GM21360 (cell line): ENCODE measurements around the gene DGCR2.
A peak's percentile ranks its signal among the peaks of the same experiment; 100 is the strongest.

ENCODE experiments used
- ATAC-seq: cut with Tn5 transposase; IDR thresholded peaks from one replicate; pipeline ENCODE4 v1.9.1; 2021; ENCODE audit warnings: mild to moderate bottlenecking, moderate library complexity; ENCODE audit not compliant: unreplicated experiment

Gene DGCR2

GRCh38 chr22:19109198-19110063 is 12.8 kb downstream of the DGCR2 start:
- peak; percentile 65 for ATAC-seq

DNA sequence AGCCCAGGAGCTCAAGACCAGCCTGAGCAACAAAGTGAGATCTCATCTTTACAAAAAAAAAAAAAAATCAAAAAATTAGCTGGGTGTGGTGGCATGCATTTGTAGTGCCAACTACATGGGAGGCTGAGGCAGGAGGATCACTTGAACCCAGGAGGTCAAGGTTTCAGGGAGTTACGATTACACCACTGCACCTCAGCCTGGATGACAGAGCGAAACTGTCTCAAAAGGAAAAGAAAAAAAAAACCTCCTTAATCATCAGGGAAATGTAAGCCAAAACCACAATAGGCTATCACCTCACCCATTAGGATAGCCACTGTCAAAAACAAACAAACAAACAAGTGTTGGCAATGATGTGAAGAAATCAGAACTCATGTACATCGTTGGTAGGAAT is 13.4 kb downstream of the DGCR2 start:
- ATAC-seq = no peak

DNA sequence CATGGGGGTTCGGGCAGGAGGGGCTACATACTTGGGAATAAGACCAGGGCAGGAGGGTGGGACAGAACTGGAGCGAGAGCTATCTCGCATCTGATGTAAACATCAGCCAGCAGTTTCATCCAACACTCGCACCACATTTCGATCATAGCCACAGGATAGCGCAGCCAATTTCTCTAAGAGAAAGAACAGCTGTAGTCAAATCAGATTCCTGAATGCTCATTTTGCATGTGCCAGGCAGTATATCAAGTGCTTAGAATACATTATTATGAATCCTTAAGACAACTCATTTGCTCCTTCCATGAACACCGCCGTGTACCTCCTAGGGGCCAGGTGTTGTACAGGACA is 14.5 kb downstream of the DGCR2 start:
- no peak for ATAC-seq

GRCh38 chr22:19106886-19107729 is 15.1 kb downstream of the DGCR2 start:
- ATAC-seq = no peak

- no peak for ATAC-seq
Observed at GRCh38 chr22:19105867-19106802, 16.1 kb downstream of the DGCR2 start.

- no peak for ATAC-seq
Observed at GRCh38 chr22:19105456-19105855, 16.8 kb downstream of the DGCR2 start.

GRCh38 chr22:19103880-19104821 is 18.1 kb downstream of the DGCR2 start:
- no peak for ATAC-seq

GRCh38 chr22:19098157-19098556 is 24.1 kb downstream of the DGCR2 start:
- ATAC-seq = no peak

DNA sequence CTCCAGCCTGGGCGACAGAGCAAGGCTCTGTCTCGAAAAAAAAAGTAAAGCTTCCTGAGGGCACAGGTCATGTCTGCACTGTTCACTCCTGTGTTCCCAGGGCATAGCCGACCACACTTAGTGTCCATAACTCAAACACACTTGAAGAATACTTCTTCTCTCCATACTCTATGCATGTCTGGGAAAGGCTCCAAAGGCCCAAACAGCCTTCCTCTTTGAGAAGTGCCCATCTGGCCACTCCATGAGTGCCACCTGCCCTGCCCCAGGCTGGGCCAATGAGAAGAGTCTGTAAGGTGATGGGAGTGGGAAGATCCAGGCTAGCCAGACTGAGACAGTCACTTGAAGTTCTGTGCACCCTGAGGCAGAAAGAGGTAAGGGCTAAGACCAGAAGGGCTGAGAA is 24.7 kb downstream of the DGCR2 start:
- no peak for ATAC-seq

DNA sequence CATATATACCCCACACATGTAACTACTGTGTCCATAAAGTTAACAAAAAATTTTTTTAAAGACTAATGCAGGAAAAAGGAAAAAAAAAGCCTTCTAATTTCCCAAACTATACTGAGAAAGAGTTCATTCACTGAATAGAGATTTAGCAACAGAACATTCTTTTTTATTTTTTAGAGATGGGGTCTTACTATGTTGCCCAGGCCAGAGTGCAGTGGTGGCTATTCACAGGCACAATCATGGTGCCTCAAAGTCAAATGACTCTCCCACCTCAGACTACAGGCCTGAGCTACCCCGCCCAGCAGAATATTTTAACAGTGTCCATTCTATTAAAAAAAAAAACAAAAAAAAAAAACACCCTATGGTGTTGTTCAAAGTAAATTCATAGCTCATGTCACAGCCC is 25.7 kb downstream of the DGCR2 start:
- ATAC-seq = no peak

DNA sequence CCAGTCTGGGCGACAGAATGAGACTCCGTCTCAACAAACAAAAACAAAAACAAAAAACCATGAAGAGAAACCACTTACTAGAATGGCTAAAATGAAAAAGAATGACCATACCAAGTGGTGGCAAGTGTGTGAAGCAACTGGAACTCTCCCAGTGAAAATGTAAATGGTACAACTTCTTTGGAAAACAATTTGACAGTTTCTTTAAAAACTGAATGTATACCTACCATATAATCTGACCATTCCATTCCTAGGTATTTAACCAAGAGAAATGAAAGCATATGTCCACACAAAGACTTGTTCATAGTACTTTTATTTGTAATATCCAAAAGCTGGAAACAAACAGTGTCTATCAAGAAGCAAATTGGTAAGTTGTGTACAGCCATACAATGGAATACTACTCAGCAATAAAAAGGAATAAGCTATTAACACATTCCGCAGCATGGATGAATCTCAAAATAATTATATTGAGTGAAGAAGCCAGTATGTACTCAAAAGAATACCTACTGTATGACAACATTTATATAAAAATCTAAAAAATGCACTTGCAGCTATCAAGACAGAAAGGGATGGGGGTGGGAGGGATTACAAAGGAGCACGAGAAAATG is 27.7 kb downstream of the DGCR2 start:
- no peak for ATAC-seq

- ATAC-seq = no peak
Observed at GRCh38 chr22:19092725-19093124, 29.5 kb downstream of the DGCR2 start.

GRCh38 chr22:19090586-19091127 is 31.6 kb downstream of the DGCR2 start:
- no peak for ATAC-seq

GRCh38 chr22:19090183-19090582 is 32.0 kb downstream of the DGCR2 start:
- no peak for ATAC-seq

- ATAC-seq = no peak
Observed at GRCh38 chr22:19088866-19089595, 33.2 kb downstream of the DGCR2 start.

DNA sequence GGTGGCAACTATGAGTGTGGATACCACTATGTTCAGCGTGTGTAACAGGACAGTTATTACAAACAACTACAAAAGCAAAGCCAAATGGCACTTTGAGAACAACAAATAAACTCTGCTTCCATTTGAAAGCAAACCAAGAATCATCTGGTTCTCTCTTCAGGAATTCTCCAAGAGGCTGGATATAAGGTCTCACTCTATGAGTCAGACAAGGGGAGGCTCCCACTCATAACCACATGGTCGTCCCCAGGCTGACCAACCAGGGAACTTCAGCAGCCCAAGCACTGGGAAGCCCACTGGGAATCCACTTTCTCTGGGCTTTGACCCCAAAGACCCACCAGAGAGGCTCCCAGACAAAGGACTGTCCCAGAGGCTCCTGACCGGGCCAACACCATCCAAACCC is 35.3 kb downstream of the DGCR2 start:
- no peak for ATAC-seq

- ATAC-seq = no peak
Observed at GRCh38 chr22:19086417-19086816, 35.8 kb downstream of the DGCR2 start.

- ATAC-seq = no peak
Observed at GRCh38 chr22:19085233-19085718, 36.9 kb downstream of the DGCR2 start.
